Umbilical cord (tissue), 2 donors: ENCODE results near the gene PGC. TPM values are rescaled to one million over a fixed set of nuclear protein-coding genes. Genes with fewer than 3 reads are reported as not detected.
A peak's percentile ranks its signal among the peaks of the same experiment; 100 is the strongest.

Source experiments
- DNase-seq: peaks from one replicate; pipeline ENCODE4 v3.0.0-alpha.2; 2015; ENCODE audit warnings: low spot score
- total RNA-seq: library from RNA; depleted of rRNA; stranded (reverse); fragments of >200 nt; gene quantifications from one replicate; pipeline ENCODE4 v1.2.3, GENCODE V29; 2014; ENCODE audit warnings: low replicate concordance; ENCODE audit not compliant: insufficient read depth

Gene PGC
- total RNA-seq, 1 donor from 2014 or later = 0.96 TPM

DNA sequence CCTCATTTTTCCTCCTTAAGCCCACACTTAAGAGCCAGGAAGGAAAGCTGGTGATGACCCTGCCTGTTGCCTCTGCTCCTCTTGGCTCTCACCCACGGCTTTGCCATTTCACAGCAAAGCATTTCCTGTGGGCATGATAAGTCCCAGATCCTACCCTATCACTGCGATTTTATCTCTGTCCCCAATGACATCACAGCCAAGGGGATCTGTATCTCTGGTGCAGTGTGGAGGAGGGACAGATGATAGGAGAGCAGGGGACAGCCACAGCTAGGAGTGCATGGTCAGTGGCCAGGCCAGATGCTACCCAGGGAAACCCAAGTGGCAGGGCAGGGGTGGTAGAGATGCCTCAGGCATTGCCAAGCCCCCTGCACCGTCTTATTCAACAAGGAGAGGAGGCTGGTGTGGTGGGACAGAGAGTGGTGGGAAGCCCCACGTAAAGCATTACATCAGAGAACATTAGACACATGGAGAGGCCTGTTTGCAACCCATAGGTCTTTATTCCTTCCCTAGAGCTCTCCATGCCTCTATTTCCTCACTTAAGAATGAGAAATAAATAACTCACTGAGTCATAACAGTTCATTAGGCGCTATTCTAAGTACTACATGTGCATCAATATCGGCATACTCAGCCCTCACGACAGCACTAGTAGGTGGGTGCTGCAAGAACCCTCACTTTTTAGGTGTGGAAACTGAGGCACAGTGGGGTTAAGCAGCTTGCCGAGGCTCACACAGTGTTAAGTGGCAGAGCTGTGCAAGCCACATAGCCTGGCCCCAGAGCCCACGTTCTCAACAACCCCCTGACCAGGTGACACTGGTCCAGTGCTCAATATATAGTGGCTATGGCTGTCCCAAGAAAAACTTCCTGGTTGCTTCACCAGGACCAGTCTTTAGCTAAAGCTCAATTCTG, 16.4 kb downstream of the PGC start:
- DNase-seq = no peak

DNA sequence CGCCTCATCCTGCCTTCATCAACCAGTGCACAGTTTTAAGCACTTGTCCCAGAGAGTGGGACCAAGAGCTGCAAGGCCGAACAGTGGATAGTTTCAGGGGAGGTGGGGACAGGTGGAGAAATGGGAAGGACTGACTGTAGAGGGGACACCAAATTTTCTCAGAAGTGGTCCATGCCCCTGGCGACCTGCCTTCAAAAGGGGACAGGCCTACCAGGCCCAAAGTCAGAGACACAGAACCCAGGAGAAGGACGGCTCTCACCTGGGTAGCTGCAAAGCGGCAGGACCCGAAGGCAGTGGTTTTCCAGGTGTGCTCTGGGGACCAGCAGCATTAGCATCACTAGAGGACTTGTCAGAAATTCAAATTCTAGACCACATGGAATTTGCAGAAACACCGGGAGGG, 17.6 kb downstream of the PGC start:
- DNase-seq = no peak

DNA sequence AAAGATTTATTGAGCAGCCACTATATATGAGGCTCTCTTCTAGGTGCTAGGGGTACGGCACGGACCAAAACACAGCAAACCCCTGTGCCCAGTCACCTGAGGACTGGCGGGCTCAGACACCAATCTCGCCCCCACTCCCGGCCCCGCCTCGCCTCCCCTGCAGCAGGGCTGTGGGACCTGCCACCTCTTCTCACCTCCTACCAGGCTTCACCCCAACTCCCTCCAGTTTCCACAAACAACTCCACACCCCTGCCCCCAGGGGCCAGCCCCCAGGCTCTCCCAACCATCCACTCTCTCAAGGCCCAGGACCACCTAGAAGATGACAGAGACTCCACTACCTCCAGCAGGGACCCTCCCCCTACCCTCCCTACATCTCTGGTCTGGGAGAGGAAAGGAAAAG, 18.2 kb downstream of the PGC start:
- DNase-seq = no peak

- no peak for DNase-seq
Measured at GRCh38 chr6:41728073-41728936, 18.9 kb downstream of the PGC start.

GRCh38 chr6:41727705-41728072, 19.5 kb downstream of the PGC start:
- no peak for DNase-seq

DNA sequence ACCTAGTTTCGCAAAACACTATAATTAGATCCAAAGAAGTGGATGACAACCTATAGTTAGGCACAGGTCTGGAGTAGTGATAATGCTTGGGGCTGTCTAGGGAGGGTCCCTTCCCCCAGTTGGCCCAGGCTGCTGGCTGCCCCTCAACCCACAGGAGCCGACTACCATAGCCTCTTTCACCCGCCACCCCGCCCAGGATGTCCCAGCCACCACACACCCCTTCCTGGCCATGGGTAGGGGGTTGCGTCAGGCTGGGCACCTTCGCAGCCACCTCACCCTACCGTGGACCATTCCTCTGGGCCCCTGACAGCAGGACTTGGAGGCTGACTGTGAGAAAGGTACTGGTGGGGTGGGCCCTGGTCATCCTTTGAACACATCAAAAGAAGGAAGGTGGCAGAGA, 20.3 kb downstream of the PGC start:
- no peak for DNase-seq

DNA sequence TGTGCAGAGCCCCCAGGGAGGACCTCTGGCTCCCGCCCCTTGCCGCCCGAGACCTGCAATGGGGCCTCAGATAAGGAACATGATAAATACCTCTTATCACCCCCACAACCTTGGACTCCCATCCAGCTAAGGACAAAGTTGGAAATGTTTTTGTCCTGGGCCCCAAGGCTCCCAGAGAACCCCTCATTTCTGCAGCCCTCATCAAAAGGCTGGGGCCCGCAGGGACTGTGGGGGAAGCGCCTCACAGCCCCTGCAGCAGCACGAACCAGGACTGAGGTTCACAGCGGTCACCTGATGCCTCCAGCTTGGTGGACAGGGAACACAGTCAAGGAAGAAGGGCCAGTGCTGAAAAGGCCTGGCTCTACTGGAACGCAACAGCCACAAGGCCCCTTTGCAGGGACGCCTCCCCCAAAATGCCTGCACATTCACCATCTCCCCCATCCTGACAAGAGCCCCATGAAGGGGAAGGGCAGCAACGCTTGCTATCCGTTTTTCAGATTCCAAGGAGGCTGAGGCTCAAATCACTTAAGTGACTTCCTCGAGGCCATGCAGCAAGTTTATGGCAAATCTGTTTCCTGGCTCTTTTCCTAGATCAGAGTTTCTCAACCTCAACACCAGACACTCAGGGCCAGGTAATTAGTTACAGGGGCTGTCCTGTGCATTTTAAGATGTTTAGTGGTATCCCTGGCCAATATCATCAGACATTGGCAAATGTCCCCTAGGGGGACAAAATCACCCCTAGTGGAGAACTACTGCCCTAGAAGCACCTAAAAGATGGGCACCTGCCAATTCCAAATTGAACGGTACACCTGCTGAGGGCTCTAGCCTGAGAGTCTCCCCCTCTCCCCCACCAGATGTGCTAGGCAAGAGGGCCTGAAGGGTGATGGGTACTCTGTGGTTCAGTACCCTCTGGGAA, 22.4 kb downstream of the PGC start:
- peak; percentile 37 for DNase-seq

DNA sequence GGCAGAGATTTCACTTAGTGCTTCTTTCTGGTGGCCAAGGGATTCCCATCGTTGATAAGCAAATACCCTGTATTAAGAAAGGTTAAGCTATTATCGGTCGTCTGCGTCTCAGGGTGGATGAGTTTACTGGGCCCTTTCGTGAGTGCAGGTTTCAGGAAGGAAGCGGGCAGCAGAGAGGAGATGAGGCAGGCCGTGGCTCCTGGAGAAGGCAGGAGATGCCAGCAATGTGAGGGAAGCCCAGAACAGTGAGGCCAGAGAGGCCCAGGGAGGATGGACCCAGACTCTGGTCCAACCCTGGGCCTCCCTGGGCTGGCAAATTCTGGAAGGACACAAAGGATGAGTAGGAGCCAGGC, 23.0 kb downstream of the PGC start:
- peak; percentile 73 for DNase-seq

DNA sequence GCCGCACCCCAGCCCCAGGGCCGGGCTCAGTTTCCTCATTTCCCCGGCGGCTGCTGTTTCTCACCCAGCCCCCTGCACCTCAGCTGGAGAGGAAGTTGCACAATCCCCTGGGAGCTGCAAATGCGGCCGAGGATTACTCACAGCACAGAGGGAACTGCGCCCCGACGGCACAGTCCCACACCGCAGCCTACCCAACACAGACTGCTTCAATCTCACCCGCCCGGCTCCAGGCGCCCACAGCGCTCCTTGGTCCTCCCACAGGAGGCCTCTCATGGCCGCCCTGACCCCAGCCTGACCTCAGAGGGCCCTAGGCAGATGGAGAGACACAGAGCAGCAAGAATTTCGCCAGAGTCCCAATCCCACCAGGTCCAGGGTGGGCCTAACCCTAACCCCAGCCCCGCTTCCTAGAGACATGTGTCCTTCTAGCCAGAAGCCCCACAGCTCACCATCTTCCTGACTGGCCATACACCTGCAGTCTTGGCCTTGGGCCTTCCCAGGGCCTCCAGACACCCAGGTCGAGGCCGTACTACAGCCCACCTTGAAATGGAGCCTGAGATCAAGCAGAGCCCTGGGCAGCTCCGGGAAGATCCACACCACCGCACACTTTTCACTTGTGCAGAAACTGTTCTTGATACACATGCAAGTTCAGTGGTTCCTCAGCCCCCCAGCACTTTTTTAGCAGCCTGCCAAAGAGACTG, 23.5 kb downstream of the PGC start:
- peak; percentile 88 for DNase-seq

DNA sequence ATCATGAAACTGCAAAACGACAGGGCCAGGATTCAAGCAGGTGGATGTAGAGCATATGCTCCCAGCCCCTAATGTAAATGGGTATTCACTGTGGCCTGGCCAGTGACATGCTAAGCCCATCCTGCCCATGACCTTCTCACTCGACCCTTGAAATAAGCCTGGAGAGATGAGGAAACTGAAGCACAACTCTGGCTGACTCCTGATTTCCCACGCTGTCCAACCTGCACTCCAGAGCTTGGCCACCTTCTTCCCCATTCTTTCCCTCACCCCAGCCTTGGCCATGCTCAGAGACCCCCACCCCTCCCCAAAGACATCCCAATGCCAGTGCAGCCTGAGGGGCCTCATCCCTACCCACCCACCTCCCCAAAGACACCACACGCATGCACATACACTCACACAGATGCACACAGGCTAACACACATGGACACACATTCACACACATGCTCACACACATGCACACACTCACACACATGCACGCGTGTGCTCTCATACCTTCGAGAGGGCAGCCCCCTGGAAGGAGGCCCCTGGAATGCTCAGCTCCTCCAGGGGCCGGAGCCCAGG, 24.1 kb downstream of the PGC start:
- DNase-seq = no peak

DNA sequence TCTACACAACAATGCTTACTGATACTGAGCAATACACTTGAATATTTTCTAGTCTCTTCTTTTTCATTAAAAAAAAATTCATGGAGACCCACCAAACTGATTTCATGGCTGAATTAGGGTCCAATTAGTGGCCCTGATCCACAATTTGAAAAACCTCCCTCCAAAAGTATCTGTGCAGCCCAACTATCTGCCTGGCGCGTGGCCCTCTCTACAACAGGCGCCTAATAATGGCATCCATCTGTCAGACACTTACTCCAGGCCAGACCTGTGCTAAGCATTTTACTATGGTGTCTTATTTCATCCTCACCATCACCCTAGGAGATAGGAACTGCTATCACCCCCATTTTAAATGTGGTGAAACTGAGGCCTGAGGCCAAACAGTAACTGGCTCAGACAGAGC, 25.8 kb downstream of the PGC start:
- DNase-seq = no peak

DNA sequence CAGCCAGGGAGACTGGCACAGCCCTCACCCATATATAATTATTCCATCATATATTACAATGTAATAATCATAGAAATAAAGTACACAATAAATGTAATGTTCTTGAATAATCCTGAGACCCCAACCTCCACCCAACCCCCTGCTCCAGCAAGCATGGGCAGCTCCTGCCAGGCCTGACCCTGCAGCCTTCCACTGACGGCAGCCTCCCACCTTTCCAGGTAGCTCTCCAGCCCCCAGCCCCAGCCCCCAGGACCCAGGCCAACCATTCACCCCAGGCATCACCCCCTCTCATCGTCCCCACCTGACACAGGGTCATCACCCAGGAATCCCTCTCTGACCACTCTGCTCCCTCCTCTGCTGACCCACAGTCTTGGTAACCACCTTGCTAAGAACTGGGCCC, 26.4 kb downstream of the PGC start:
- DNase-seq = no peak

DNA sequence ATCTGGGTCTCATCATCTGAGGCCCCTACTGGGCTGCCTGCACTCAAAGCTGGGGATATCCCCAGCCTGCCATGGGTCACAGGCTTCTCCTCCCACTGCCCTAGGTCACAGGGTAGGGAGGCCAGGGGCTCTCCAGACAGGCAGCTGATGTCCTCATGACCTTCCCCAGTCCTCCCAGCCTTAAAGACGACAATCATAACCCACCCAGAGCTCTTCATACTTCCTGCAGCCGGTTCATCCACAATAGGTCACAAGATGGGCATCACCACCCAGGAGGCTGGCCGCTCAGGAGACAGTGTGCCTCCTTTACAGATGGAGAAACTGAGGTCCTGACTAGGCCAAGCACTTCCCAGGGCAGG, 27.0 kb downstream of the PGC start:
- DNase-seq = no peak

DNA sequence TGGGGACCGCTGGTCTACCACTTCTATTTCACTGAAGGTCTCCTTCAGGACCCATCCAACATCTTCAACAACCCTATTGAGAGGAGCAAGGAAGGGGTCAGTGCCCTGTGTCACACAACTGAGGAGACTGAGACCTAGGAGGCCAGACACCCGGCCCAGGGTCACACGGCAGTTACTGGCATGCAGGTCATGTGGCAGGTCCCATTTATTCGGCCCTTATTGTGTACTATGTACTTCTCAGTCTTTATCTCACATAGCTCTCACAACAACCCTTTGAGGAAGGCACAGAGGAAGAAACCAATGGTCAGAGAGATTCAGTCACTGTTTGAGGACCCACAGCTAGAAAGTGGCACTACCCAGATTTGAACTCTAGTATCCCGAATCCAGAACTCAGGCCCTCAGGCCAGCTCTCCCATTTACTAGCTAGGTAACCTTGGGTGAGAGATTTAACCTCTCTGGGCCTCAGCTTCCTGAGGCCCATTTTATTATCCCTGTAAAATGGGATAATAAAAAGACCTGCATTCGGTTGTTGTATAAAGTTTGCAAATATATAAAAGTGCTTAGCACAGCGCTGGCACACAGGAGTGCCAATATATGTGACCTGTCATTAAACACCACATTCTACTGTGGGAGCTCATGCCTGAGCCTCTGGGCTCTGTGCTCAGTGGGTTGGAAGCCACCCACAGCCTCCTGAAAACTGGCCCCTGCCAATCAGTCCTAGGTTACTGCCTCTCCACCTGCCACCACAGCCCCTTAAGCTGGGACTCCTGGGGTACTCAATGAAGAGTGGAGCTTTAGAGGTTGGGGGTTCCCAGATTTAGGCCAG, 27.5 kb downstream of the PGC start:
- no peak for DNase-seq

- no peak for DNase-seq
Measured at GRCh38 chr6:41718828-41719227, 28.4 kb downstream of the PGC start.

DNA sequence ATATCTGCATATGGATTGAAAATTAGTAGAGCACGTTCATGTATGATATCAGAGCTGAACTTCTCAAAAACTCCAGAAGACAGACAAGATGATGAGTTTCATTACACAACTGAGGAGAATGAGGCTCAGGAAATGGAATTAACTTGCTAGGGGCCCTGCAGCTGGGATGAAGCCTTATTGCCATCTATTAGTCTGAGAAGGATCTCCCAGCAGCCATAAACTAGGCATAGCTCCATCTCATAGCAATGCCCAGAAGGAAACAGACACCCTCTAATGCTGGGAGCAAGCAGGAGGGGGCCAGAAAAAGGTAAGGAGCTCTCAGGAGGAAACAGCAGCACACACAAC, 29.8 kb downstream of the PGC start:
- DNase-seq = peak; percentile 56

DNA sequence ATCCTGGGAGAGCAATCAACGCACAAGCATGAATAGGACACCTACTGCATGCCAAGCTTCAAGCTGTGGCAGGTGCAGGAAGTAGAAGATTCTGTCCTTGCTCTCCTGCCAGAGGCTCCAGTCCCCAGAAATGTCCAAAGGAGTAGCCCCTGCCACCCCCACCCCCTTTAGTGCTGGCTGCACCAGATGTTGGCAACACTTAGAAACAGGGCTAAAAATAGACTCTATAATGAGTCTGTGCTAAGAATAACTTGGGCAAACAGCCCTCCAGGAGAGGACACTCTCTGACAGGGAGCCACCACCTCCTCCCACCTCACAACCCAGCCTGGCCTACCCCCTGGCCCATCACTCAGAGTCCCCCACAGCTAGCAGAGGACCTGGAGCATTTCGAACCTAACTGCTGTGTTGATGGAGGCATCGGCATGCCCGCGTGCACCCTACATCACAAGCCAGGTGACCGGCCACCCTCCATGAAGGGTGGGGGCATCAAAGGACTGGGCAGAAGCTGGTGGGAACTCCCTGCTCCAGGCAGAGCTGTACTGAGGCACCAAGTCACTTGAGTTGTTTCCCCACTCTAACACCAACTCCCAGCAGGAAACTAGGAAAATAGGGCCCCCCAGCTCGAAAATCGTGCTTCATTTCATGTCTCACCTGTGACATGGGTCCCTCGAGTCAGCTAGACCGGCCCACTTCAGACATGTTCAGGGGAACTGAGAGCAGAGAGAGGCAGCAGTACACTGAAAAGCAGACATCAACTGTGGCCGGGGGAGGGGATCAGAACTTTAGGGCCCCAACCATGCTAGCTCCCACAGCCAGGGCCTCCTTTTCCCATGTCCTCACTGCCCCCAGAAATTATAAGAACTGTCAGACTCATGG, 30.4 kb downstream of the PGC start:
- DNase-seq = no peak

DNA sequence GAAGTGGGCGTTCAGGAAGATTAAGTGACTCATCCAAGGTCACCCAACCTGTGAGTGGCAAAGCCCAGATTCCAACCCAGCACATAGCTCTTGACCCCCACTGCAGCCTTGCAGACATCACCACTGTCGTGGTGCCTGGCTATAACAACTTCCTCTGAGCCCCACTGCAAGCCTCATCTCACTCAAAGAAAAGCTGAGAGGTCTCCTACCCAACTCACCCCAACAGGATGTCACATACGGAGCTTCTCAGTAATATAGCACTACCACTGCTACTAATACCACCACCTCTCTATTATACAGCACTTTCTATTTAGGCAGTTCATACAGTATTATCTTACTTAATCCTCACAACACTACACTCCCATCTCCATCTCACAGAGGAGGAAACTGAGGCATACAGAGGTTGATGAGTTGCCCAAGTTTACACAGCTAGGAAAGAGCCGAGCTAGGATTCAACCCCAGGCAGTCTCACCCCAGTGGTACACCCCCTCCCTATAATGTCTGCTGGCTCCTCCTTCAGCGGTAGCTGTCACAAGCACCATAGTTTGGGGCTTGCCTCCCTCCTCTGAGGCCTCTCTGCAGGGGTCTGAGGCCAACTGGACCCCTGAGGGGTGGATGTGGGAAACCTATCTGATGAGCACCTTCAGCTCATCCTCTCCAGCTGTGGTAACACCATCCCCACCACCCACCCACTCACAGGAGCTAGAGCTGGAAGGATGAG, 31.2 kb downstream of the PGC start:
- DNase-seq = no peak
